SU-DHL-6 (cell line): ENCODE measurements around the gene FDXR.

ENCODE experiments used
- H2AFZ ChIP-seq: fragments of 200-600 bp; sonication (generic); 2 replicates; pipeline ENCODE4 v1.6.1; 2014; ENCODE audit warnings: low read depth, mild to moderate bottlenecking, moderate library complexity, mixed read lengths, antibody characterized with exemption, low read length; ENCODE audit not compliant: severe bottlenecking
- H3F3A ChIP-seq: fragments of 200-600 bp; shearing (Covaris generic); 2 replicates; pipeline ENCODE4 v1.6.0; 2016; ENCODE audit warnings: antibody characterized with exemption, mild to moderate bottlenecking; ENCODE audit not compliant: insufficient read depth
- H3K27ac ChIP-seq: fragments of 200-600 bp; sonication (generic); 2 replicates; pipeline ENCODE4 v1.5.1; 2016; ENCODE audit warnings: low read depth, mild to moderate bottlenecking, low read length, moderate library complexity, mixed read lengths
- H3K27me3 ChIP-seq: fragments of 200-600 bp; sonication (generic), shearing (Covaris generic); 2 replicates; pipeline ENCODE4 v1.6.0; 2014; ENCODE audit warnings: mild to moderate bottlenecking, low read length
- H3K36me3 ChIP-seq: fragments of 200-600 bp; sonication (generic); 2 replicates; pipeline ENCODE4 v1.6.1; 2014; ENCODE audit warnings: mild to moderate bottlenecking, low read length, mixed read lengths
- H3K4me2 ChIP-seq: fragments of 300-600, 200-600 bp; shearing (Covaris generic), sonication (generic); 2 replicates; pipeline ENCODE4 v1.6.0; 2014; ENCODE audit warnings: low read length, low read depth, mild to moderate bottlenecking; ENCODE audit not compliant: poor library complexity, severe bottlenecking
- H3K4me3 ChIP-seq: fragments of 200-600 bp; sonication (generic); 2 replicates; pipeline ENCODE4 v1.5.1; 2014; ENCODE audit warnings: antibody characterized with exemption, low read length, mild to moderate bottlenecking, mixed read lengths; ENCODE audit not compliant: insufficient read depth, poor library complexity, severe bottlenecking
- H3K79me2 ChIP-seq: fragments of 200-600 bp; sonication (generic); 2 replicates; pipeline ENCODE4 v1.6.1; 2014; ENCODE audit warnings: mild to moderate bottlenecking, low read length, moderate library complexity; ENCODE audit not compliant: insufficient read depth
- H3K9ac ChIP-seq: fragments of 200-600 bp; sonication (generic); 2 replicates; pipeline ENCODE4 v1.7.0; 2014; ENCODE audit warnings: mild to moderate bottlenecking, low read length
- H3K9me2 ChIP-seq: fragments of 200-600 bp; sonication (generic); replicated peaks from 2 replicates; pipeline ENCODE4 v1.6.1; 2014; ENCODE audit warnings: low read length; ENCODE audit not compliant: insufficient read depth
- H3K9me3 ChIP-seq: fragments of 200-600 bp; sonication (generic); 2 replicates; pipeline ENCODE4 v1.6.1; 2014; ENCODE audit warnings: low read length, mixed read lengths; ENCODE audit not compliant: insufficient read depth
- H4K20me1 ChIP-seq: fragments of 200-600 bp; sonication (generic); 2 replicates; pipeline ENCODE4 v1.6.1; 2014; ENCODE audit warnings: low read depth, mild to moderate bottlenecking, antibody characterized with exemption, low read length, moderate library complexity, mixed read lengths
- EZH2phosphoT487 ChIP-seq: fragments of 200-600 bp; sonication (generic), shearing (Covaris generic); conservative IDR thresholded peaks from 2 replicates; pipeline ENCODE4 v1.6.1; 2018; ENCODE audit warnings: mild to moderate bottlenecking, antibody characterized with exemption, low read length, moderate library complexity, mixed read lengths
- TF ChIP-seq, protein P1 (sequence below): fragments of 200-600 bp; sonication (generic); IDR thresholded peaks from one replicate; pipeline ENCODE4 v1.5.1; 2017; ENCODE audit warnings: antibody characterized with exemption, mild to moderate bottlenecking, low read length, moderate library complexity; ENCODE audit not compliant: insufficient read depth, poor library complexity, severe bottlenecking

Gene FDXR

GRCh38 chr17:74839990-74840852, 32.6 kb downstream of the FDXR start:
- no peak overlapping the region for H3K27ac ChIP-seq
- H3K79me2 ChIP-seq, result no peaks in the 10 kb centered on the region
- no peaks in the 10 kb centered on the region for H3K9me3 ChIP-seq
- TF ChIP-seq, protein P1, sequence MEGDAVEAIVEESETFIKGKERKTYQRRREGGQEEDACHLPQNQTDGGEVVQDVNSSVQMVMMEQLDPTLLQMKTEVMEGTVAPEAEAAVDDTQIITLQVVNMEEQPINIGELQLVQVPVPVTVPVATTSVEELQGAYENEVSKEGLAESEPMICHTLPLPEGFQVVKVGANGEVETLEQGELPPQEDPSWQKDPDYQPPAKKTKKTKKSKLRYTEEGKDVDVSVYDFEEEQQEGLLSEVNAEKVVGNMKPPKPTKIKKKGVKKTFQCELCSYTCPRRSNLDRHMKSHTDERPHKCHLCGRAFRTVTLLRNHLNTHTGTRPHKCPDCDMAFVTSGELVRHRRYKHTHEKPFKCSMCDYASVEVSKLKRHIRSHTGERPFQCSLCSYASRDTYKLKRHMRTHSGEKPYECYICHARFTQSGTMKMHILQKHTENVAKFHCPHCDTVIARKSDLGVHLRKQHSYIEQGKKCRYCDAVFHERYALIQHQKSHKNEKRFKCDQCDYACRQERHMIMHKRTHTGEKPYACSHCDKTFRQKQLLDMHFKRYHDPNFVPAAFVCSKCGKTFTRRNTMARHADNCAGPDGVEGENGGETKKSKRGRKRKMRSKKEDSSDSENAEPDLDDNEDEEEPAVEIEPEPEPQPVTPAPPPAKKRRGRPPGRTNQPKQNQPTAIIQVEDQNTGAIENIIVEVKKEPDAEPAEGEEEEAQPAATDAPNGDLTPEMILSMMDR, result no peak
- no peak for TF ChIP-seq EZH2phosphoT487
- H3K36me3 ChIP-seq, result no peaks in the 10 kb centered on the region
- no peaks in the 10 kb centered on the region for H3K27me3 ChIP-seq
- H2AFZ ChIP-seq, result no peak overlapping the region
- H3K4me2 ChIP-seq, result no peak overlapping the region
- H3K9me2 ChIP-seq, result no peaks in the 10 kb centered on the region
- no peak overlapping the region for H3K4me3 ChIP-seq
- H4K20me1 ChIP-seq, result no peaks in the 10 kb centered on the region
- H3F3A ChIP-seq, result no peaks in the 10 kb centered on the region
- H3K9ac ChIP-seq, result no peak overlapping the region

GRCh38 chr17:74838274-74838673, 34.5 kb downstream of the FDXR start:
- no peak overlapping the region for H3K27ac ChIP-seq
- H3F3A ChIP-seq, result no peaks in the 10 kb centered on the region
- no peaks in the 10 kb centered on the region for H3K27me3 ChIP-seq
- TF ChIP-seq EZH2phosphoT487, result no peak
- H3K79me2 ChIP-seq, result no peaks in the 10 kb centered on the region
- H3K9me3 ChIP-seq, result no peaks in the 10 kb centered on the region
- H3K9ac ChIP-seq, result no peak overlapping the region
- no peaks in the 10 kb centered on the region for H3K9me2 ChIP-seq
- H2AFZ ChIP-seq, result no peak overlapping the region
- no peak overlapping the region for H3K4me2 ChIP-seq
- H3K4me3 ChIP-seq, result no peak overlapping the region
- H4K20me1 ChIP-seq, result no peaks in the 10 kb centered on the region
- no peaks in the 10 kb centered on the region for H3K36me3 ChIP-seq

- no peaks in the 10 kb centered on the region for H3K9me3 ChIP-seq
- H3K9ac ChIP-seq, result no peak overlapping the region
- no peaks in the 10 kb centered on the region for H3F3A ChIP-seq
- no peak overlapping the region for H3K27ac ChIP-seq
- H2AFZ ChIP-seq, result no peak overlapping the region
- no peaks in the 10 kb centered on the region for H3K79me2 ChIP-seq
- TF ChIP-seq, protein P1, result no peak
- TF ChIP-seq EZH2phosphoT487, result no peak
- H3K36me3 ChIP-seq, result no peaks in the 10 kb centered on the region
- no peak overlapping the region for H3K4me2 ChIP-seq
- no peak overlapping the region for H3K4me3 ChIP-seq
- H3K9me2 ChIP-seq, result no peaks in the 10 kb centered on the region
- H3K27me3 ChIP-seq, result no peaks in the 10 kb centered on the region
- no peaks in the 10 kb centered on the region for H4K20me1 ChIP-seq
Measured at GRCh38 chr17:74836691-74837467, 35.9 kb downstream of the FDXR start.
